Renal cortex interstitium (tissue), 11 donors: ENCODE results near the gene CSPG5. TPM values are rescaled to one million over a fixed set of nuclear protein-coding genes. Genes with fewer than 3 reads are reported as not detected.

Experiments
- DNase-seq, 11 donors: peaks; one replicate each; pipeline ENCODE4 v3.0.0-alpha.2; 2013; ENCODE audit warnings: low read depth in 9 of 11, low spot score in 4 of 11; ENCODE audit errors: extremely low read depth in 1 of 11
- polyA plus RNA-seq, 3 donors: library from polyadenylated mRNA; unstranded; fragments of 120-200 nt; gene quantifications; one replicate each; pipeline ENCODE4 v1.2.1, GENCODE V29; 2013; ENCODE audit not compliant: insufficient read length in 3 of 3

The CSPG5 gene
- polyA plus RNA-seq, 3 donors = 0.94 to 1.4 (median 0.98) TPM

DNA sequence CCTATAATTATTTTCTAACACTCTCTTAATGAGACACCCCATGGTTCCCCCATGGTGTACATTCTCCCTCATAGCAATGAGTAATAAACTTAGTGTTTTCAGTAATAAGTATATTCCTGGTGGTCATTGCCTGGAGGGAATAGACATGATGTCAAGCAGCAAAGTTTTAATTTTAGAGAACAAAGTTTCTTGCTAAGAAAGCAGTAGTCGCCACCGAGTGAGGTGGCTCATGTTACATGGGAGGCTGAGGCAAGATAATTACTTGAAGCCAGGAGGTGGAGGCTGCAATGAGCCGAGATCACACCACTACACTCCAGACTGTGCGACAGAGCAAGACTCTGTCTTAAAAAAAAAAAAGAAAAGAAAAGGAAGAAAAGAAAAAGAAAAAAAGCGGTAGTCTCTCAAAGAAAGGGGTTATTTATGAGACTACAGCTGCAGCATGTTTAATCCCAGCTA, 62.8 kb downstream of the CSPG5 start:
- peak in 1 of 11 donors; percentile 13 for DNase-seq

- DNase-seq = no peak
Measured at GRCh38 chr3:47515100-47515499, 63.6 kb downstream of the CSPG5 start.

DNA sequence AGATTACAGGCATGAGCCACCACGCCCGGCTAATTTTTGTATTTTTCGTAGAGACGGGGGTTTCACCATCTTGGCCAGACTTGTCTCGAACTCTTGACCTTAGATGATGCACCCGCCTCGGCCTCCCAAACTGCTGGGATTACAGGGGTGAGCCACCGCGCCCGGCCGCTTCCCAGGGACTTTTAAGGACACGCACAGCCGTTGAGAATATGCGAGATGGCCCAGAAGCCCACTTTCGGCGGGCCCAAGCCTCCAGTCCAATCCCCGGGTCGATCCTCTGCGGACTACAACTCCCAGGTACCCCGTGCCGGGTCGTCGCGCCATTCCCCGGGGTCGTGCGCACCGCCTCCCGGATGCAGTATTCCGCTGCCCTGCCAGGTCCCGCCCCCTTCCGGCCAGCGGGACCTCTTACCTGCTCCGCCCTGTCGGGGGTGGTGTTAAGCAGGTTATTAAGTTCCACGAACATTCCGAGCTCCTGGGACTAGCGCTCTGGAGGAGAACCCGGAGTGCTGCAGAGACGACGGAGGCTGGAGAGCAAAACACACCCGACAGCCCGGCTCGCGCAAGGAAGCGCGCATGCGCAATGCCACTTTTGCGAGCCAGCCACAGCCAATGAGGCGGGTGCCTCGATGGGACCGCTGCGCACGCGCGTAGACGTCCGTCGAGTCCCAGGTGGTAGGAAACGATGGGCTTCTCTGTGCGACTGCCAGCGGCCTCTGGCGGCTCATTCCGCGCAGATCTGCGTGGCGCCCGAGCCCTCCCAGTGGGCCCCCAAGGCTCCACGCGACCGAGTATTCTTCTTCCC, 65.3 kb downstream of the CSPG5 start, which contains the start of gene ELP6:
TSS of gene ELP6 (minus strand) at position 588 of the 805 bp plus-strand sequence. CDS start at position 466, 122 bp downstream.
- DNase-seq = peak; percentile 93 to 96 (median 95)

DNA sequence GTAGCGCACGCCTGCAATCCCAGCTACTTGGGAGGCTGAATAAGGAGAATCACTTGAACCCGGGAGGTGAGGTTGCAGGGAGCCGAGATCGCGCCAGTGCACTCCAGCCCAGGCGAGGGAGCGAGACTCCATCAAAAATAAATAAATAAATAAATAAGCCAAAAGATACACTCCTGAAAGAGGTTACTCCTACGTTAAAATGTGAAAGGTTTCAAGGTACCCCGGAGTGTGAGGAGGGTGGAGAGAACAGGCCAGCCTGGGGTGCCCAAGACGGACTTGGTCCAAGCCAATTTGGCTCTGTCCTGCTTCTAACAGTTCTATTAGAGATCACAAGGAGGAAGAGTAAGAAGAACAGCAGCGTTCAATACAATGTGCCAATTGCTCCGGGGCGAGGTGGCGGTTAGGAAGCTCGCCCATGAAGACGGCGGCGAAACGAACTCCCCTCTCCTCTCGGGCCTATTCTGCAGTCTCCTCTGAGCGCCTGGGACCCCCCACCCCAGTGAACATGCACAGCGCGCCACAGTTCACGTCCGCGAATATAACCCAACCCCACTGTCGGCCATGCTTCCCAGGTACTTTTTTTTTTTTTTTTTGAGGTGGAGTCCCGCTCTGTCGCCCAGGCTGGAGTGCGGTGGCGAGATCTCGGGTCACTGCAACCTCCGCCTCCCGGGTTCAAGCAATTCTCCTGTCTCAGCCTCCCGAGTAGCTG, 66.1 kb downstream of the CSPG5 start:
- DNase-seq = peak in 3 of 11 donors; percentile 19 to 27 (median 23)

Other genes with a start within 250 kb of the CSPG5 start
- 10 to 100 TPM; 22.9 to 33.8 (median 31.6) TPM for gene PTPN23, start 197.8 kb downstream of the CSPG5 start, polyA plus RNA-seq
- gene SCAP, start 102.9 kb downstream of the CSPG5 start, polyA plus RNA-seq = 10 to 100 TPM; 68.2 to 89.0 (median 79.0) TPM
- gene ELP6, start 65.2 kb downstream of the CSPG5 start, polyA plus RNA-seq = 10 to 100 TPM; 36.1 to 49.3 (median 45.3) TPM
- gene SMARCC1, start 203.0 kb upstream of the CSPG5 start, polyA plus RNA-seq = 100 to 1,000 TPM; 112 to 140 (median 129) TPM
- 10 to 100 TPM; 56.9 to 70.5 (median 70.3) TPM for gene DHX30, start 224.3 kb upstream of the CSPG5 start, polyA plus RNA-seq